GM19468 (cell line): ENCODE results near the gene CLCA2.

Experiments
- ATAC-seq: cut with Tn5 transposase; IDR thresholded peaks from one replicate; pipeline ENCODE4 v1.9.1; 2021; ENCODE audit warnings: mild to moderate bottlenecking, moderate library complexity, moderate number of reproducible peaks; ENCODE audit not compliant: unreplicated experiment; ENCODE audit errors: extremely low read depth

CLCA2 gene

DNA sequence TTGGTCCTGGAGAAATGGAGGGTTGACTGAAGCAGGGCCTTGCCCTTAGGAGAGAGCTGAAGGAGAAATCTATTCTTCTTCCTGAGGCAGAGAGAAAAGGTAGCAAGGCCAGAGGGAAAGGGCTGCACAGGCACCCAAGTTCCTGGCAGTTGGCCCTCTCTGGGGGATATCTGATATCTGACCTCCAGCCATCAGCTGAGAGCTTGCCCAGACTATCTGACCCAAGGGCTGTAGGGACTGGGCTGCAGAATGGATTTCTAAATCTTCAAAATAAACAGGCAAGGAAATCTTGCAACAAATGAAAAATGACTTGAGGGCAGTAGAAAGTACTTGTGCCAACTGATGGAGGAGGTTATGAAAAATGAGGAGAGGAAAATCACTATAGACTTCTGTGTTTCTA, 498 bp upstream of the CLCA2 start:
- ATAC-seq = no peak

DNA sequence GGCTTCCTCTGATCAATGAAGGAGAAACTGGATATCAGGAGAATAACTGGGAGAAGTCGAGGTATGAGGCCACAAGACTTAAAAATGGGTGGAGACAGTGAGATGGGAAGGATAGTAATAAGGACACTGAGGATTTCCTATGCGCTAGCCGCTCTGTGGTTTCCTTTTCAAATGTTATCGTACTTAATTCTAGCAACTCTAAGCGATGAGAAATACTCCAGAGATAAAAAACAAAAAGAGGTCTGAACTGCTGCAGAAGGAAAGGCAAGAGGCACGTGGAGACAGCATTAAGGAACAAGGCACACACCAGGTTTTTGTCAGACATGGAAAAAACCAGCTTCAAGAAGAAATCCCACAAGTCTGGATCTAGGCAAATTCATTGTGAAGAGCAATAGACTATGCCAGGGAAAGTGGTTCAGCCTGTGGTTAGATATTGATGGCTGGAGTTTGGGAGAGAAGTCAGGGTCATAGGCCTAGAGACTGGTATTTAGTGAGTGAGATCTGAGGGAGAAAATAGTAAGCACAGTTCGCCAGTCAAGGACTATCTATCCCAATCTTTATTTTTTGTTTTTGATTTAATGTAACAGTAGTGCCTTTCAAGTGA, 5.3 kb downstream of the CLCA2 start:
- no peak for ATAC-seq

DNA sequence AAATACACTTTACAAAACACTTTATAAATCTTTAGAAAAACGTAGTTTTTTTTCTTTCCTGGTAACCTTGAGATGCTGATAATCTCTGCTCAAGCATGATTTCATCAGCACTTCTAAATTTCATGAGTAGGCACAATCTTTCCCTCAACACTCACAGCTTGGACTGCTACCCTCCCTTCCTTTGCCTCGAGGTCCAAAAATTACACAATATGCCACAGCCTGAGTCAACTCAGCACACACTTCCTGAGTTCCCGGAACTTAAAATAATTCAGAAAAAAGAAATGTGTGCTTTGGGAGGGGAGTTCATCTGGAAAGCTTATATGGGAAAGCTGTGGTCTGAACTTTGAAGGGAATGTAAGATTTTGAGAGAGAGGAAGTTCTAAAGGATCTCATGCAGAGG, 5.9 kb downstream of the CLCA2 start:
- no peak for ATAC-seq

DNA sequence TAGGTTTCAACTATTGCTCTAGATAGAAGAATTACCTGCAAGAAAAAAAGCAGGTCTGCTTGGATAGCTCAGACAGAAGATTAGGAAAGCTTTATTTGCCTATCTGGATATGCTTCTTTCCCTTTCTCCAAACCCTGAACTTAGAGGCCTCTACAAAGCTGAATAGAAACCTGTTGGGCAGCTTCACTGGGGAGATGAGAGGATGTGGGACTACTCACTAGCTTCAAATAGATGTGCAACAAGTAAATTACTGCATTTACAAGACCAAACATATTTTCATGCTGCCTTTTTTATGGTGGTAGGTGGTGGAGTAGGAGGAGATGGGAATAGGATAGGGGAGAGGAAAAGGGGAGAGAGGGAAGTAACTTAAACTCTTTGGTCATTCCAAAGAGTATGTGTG, 6.4 kb downstream of the CLCA2 start:
- ATAC-seq = no peak

DNA sequence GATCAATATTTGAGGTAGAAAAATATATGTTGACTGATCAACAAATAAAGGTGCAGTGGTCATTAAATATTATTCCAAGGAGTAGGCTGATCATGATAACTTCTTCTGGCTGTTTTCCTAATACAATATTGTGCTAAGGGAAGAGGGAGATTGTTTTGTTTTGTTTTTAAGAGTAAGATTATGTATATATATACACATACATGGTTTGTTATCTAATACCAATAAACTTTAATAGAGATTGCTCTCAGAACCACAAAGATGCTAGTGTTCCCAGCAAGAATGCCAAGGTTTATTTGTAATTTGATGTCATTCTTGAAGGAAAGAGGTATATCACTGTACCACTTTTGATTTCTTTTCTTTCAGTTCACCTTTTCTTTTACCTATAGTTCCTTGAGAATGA, 10.1 kb downstream of the CLCA2 start:
- no peak for ATAC-seq

DNA sequence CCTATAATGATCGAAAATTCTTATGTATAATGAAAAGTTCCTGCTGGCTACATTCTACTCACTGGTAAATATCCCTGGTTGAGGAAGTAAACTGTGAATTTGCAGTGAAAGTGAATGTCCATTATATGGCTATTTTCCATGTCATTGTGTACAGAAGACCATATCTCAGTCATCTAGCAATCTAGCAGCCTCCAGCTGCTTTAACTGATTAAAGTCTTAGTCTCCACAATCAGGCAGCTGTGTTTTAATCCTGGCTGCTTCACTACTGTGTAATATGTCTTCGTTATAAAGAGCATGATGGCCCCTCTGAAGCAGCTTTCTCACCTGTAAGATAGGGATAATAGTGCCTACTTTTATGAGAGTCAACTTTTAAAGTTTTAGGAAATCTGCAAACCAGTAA, 11.4 kb downstream of the CLCA2 start:
- no peak for ATAC-seq

DNA sequence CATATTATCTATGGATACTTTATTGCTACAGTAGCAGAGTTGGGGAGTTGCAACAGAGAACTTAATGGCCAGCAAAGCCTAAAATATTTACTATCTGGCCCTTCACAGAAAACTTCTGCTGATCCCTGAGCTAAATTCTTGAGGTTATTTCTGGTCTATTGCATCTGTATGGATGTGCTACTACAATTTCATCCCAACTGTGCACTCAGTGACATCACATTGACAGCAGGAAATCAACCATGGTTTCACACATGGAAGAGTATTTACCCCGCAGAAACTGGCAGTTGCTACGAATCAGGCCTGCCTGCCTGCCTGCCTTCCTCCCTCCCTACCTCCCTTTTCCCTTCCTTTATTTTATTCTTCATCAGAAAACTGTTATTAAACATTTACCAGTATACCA, 12.1 kb downstream of the CLCA2 start:
- no peak for ATAC-seq

DNA sequence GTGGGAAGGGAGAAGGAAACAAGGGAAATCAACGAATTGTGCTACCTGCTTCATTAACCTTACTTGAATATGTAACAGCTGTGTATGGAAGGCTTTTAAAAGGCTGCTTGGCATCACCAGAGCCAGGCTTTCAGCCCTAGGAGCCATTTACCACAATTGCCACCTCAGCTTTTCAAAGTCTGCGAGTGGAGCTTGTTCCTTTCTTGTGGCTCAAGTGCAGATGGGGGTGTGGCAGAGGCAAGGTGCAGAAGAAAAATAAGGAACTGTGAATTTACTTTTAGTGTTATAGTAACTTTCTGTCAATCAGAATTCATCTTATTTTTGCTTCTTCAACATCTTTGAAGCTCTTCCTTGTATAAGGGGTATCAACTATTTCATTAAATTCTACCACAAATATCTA, 17.6 kb downstream of the CLCA2 start:
- no peak for ATAC-seq

DNA sequence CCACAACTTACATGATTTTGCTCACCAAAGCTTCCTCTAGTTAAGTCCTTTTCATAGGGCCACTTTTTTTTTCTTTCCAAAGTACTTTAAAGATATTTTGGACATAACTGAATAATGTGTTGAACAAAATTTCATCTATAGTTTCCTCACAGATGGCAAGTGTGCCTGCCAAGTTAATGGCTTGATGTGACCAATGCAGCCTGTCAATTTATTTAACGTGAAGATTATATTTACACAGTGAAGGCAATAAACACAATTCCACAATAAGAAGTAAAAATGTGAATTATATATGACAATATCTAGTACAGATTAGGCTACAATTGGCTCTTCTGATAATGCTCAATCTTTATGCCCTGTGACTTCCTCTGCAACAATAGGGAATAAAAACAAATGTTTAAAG, 18.0 kb downstream of the CLCA2 start:
- no peak for ATAC-seq

DNA sequence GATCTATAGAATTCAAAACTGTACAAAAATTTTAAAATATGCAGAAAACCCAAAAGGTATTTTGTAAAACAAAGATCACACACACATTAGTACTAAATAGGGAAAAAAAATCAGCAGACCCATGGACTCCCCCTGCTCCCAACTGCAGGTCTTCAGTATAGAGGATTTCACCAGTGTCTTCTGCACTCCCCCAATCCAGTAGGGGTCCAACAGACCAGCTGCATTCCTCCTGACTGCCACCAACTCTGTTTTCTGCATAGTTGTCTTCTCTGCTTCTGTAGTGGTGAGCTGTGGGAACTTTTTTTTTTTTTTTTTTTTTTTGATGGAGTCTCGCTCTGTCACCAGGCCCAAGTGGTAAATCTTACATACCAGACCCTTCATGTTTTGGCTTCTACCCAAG, 21.9 kb downstream of the CLCA2 start:
- no peak for ATAC-seq

DNA sequence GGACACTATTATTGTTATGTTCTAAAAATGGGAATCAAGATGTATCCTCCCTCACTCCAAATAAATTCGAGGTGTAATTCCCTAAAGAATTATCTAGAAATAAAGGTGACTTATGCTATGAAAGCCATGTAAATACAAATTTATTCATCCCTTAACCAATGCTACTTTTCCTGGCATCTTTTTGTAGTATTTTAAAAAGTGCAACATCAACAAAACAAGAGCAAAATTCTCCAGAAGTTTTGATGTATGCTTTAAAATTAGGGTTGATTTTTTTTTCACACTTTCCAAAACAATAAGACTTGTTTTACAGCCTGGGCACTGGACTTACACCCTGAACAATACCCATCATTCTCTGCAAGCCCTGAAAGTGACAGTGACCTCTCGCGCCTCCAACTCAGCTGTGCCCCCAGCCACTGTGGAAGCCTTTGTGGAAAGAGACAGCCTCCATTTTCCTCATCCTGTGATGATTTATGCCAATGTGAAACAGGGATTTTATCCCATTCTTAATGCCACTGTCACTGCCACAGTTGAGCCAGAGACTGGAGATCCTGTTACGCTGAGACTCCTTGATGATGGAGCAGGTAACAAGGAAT, 23.3 kb downstream of the CLCA2 start:
- no peak for ATAC-seq

DNA sequence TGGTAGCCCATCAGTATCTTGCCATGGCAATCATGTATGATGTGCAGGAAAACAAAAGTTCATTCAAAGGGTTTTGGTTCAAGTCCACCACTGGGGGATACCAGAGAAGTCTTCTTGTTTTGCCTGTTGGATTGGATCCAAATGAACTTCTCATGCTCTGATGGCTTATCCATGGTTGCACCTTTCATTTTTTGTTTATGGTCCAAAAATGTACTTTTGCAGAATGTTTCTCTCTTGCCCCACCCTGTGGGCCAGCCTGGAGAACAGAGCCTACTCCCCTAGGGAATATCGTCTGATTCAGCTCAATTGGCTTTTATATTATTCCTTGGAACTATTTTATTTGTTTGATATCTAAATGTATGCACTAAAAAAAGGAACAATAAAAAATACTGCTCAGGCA, 24.7 kb downstream of the CLCA2 start:
- no peak for ATAC-seq

DNA sequence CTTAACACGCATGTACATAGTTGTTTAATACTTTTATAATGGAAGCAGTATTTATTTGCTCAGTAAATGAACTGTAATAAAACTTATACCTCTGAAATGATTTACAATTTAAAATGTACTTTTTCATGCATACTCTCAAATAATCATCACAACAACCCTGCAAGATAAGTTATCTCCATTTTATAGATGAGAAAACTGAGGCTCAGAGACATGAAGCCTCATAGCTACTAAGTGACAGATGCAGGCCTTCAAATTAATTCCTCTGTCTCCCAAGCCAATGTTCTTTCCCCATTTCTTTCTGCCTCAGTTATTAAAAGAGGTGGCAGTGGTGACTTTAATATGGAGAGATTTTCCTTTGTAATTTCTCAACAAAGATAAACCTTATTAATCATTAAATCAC, 25.1 kb downstream of the CLCA2 start:
- ATAC-seq = no peak

DNA sequence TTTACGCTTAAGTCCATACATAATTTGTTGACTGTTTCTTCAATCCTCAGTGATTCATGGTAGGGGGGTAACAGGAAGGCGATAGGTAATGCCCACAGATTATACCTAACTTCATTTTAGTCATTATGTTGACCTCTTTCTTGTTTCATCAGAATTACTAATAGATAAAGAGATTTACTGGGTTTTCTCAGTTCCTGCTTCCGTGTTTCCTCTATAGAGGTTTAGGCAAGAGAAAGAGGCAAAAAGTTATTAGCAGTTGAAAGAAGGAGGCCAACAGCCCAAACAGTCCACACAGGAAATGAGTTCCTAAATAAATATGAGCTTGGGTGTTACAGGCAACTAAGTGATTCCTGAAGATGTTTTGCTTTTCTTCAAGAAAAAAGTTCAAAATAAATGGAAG, 26.9 kb downstream of the CLCA2 start:
- no peak for ATAC-seq

DNA sequence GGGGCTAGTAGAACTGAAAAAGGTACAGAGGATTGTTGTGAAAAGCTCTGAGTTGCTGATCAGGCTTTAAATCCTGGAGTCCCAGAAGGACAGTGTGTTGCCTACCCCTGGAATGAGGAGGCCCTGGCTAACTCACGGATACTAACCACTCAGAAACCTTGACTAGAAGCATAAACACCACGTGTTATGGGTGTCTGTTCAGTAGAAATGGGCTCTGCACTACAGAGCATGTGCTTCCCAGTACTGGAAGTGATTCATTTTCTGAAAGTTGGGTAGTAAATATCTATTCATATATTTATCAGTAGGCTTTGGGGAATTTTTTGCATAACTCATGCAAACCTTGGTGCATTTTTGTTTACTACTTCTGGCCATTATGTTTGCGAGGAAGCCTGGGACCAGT, 29.7 kb downstream of the CLCA2 start:
- no peak for ATAC-seq

DNA sequence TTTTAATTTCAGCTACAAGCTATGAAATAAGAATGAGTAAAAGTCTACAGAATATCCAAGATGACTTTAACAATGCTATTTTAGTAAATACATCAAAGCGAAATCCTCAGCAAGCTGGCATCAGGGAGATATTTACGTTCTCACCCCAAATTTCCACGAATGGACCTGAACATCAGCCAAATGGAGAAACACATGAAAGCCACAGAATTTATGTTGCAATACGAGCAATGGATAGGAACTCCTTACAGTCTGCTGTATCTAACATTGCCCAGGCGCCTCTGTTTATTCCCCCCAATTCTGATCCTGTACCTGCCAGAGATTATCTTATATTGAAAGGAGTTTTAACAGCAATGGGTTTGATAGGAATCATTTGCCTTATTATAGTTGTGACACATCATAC, 31.1 kb downstream of the CLCA2 start:
- ATAC-seq = no peak

DNA sequence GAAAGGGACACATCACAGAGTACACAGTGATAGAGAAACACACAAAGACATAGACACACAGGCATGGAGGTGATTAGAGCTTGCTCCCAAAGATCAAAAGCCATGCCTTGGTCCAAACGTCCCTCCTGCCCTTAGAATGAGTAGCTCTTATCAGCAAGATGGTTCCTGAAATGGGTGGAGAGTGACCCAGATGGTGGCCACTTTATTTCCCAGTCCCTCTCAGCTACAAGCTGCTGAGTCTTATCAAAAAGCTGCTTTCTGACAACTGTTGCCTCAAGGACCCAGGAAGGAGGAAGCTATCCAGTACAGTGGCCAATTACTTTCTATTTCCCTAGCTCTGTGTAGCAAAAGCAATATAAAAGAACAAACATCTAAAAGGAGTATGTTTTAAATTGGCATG, 37.0 kb downstream of the CLCA2 start:
- ATAC-seq = no peak

DNA sequence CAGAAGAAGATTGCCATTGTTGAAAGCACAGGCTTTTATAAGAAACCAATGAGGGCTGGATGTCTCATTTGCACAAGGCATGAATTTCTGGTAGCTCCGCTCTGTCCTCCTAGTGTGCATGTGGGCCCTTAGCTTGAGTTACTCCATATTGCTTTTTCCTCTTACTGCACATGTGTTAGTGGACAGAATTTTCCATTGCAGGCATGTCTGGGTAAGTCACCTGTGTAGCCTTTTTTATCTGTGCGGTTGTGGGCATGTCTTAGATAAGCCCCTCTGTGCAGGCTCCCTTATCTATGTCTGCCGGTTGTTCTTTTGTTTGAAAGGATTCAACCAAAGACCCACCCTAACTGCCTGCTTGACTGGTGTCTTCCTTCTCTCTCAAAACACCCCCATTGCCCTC, 37.5 kb downstream of the CLCA2 start:
- no peak for ATAC-seq

DNA sequence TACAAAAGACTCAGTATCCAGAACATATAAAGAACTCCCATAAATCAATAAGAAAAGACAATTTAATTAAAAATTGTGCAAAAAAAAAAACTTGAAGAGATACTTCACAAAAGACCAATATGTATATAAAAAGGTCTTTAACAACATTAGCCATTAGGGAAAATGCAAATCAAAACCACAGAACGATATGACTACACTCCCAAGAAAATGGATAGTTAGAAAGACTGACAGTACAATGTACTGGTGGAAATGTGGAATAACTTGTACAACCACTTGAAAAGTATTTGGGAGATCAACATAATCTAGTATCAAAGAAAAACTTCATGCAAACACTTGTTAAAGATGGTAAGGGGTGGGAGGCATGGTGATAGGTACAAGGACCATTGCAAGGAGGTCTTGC, 40.8 kb downstream of the CLCA2 start:
- ATAC-seq = no peak

DNA sequence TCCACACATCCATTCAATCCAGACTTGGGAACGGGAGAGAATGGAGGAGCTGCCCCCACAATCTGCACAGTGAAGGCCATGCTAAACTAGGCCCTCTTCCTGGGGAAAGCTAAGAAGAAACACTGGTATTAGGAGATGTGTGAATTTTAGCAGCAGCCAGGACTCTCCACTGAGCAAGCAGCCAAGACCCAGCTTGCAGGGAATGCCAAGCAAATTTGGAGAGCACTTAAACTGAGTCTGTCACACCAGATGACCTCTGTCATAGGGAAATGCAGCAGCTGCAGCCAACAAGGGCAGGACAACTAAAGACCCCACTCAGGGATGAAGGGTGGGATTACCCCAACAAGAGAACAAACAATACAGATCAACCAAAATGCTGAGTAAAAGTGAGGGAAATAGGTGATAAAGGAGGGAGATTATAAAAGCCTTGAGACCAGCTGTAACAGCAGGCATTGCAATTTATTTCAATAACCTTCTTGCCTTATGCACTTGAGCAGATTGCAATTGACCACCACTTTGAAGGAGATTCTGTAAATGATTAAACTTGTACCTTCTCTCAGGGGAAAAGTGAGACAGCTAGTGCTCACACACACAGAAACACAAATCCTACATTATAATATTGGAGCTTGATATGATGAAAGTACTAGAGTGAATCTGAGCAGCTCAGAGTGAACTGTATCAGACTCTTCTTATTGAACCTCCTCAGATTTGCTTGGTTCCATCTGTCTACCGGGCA, 42.3 kb downstream of the CLCA2 start:
- ATAC-seq = no peak

DNA sequence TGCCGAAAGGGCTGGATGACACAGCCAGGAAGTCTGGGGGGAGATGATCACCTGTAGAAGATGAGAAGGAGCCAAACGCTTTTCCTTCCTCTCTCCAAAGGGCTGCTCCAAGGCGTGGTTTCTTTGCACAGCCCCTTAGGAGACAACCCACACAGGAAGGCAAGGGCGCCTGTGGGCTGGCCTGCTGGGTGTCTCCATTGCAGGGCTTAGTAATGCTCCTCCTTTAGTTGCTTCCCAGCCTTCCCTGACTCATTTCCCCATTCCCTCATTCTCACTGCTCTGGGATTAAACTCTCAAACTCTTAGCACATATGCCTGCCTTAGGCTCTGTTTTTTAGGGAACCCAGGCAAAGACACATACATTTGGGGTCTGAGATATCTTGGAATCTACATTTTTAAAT, 43.0 kb downstream of the CLCA2 start:
- no peak for ATAC-seq

DNA sequence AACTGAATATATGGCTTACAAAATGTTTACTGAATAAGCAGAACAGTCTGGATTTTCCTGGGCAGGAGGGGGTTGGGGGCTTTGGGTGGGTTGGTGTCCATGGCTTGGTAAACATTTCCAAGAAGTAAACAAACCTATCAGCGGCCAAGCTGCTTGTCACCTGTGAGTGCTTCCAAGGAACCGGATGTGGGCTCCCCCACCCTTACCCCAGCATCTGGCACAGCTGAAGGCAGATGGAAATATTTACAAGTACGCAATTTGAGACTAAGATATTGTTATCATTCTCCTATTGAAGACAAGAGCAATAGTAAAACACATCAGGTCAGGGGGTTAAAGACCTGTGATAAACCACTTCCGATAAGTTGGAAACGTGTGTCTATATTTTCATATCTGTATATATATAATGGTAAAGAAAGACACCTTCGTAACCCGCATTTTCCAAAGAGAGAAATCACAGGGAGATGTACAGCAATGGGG, 44.6 kb downstream of the CLCA2 start, which contains the start of gene CLCA1:
TSS of gene CLCA1 (plus strand) at position 427 of the 477 bp plus-strand sequence. CDS start at position 472, 45 bp downstream.
- no peak for ATAC-seq
